Activated T-helper 17 cell treated with anti-CD3 and anti-CD28 coated beads, Interleukin-2, amount 50 U/mL, for 72 hours (primary cell): Measurements from ENCODE around the gene GTPBP3. TPM values are rescaled to one million over a fixed set of nuclear protein-coding genes. Genes with fewer than 3 reads are reported as not detected.

Experiments used
- ATAC-seq: fragments of 150-1000 bp; cut with Tn5 transposase; replicated peaks from 2 replicates; pipeline ENCODE4 v1.10.0; 2021; ENCODE audit warnings: mild to moderate bottlenecking, moderate library complexity
- H3K27ac Mint-ChIP-seq: one replicate; pipeline ENCODE4 v1.8.0; 2022; ENCODE audit warnings: mixed read lengths
- H3K27me3 Mint-ChIP-seq: one replicate; pipeline ENCODE4 v1.8.0; 2022; ENCODE audit warnings: mixed read lengths
- H3K36me3 Mint-ChIP-seq: one replicate; pipeline ENCODE4 v1.8.0; 2022; ENCODE audit warnings: low read depth, mild to moderate bottlenecking, mixed read lengths
- H3K4me1 Mint-ChIP-seq: one replicate; pipeline ENCODE4 v1.8.0; 2022; ENCODE audit warnings: mixed read lengths
- H3K4me3 Mint-ChIP-seq: one replicate; pipeline ENCODE4 v1.8.0; 2022; ENCODE audit warnings: mild to moderate bottlenecking, mixed read lengths
- H3K9me3 Mint-ChIP-seq: one replicate; pipeline ENCODE4 v1.8.0; 2022; ENCODE audit warnings: mixed read lengths
- total RNA-seq, 2 donors: library from RNA; stranded (reverse); gene quantifications; one replicate each; pipeline ENCODE4 v1.2.3, GENCODE V29; 2022

Gene GTPBP3
- total RNA-seq, 2 donors from 2014 or later = 14.7 to 29.6 TPM

DNA sequence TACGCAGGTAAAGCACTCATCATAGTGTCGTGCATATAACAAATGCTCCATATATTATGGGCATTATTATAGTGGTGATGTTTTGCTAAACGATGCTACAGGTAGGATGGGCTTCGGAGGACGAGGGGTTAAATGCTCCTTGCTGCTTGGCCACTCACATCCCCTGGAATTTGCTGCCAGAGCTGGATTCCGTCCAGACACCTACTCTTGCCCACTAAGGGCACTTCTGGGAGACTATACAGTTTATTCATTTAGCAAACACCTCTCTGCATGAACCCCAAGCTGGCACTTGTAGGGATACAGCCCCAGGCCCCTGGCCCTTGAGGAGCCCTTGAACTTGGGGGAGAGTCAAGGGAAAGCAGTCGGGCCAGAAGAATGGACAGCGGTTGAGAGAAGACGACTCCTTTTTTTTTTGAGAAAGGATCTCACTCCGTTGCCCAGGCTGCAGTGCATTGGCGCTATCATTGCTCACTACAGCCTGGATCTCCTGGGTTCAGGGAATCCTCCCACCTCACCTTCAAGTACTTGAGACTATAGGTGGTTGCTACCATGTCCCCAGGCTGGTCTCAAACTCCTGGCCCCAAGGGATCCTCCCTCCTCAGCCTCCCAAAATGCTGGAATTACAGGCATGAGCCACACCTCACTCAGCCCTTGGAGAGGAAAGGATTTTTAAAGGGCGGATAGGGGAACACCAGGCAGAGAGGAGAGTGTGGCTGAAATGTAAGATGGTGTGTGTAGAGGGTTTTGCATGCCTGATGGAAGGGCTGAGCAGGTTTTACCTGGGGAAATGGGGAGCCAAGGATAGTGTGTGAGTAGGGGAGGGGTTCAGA, 32.8 kb upstream of the GTPBP3 start:
- H3K4me1 Mint-ChIP-seq = peaks cover 10% of the 10 kb centered on the region
- no peaks in the 10 kb centered on the region for H3K27me3 Mint-ChIP-seq
- no peak for ATAC-seq
- H3K36me3 Mint-ChIP-seq = peaks cover 7% of the 10 kb centered on the region
- no peaks in the 10 kb centered on the region for H3K9me3 Mint-ChIP-seq
- H3K27ac Mint-ChIP-seq = peak overlapping the region; percentile 85
- peak overlapping the region; percentile 86 for H3K4me3 Mint-ChIP-seq

DNA sequence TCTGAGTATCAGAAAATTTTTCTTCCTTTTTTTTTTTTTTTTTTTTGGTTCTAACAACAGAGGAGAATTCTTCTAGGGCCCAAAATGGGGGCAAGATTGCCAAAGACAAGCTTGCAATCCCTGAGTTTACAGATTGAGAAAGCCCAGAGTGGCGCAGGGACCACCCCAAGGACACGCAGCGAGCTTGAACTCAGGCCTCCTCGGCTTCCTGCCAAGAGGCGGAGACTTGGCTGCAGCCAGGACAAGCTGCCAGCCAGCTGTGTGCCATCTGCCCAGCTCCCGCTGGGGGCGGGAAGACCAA, 32.2 kb upstream of the GTPBP3 start:
- H3K36me3 Mint-ChIP-seq = peaks cover 7% of the 10 kb centered on the region
- H3K9me3 Mint-ChIP-seq = no peaks in the 10 kb centered on the region
- peak overlapping the region; percentile 86 for H3K4me3 Mint-ChIP-seq
- peak overlapping the region; percentile 85 for H3K27ac Mint-ChIP-seq
- H3K4me1 Mint-ChIP-seq = peaks cover 10% of the 10 kb centered on the region
- H3K27me3 Mint-ChIP-seq = no peaks in the 10 kb centered on the region
- no peak for ATAC-seq

- no peaks in the 10 kb centered on the region for H3K27me3 Mint-ChIP-seq
- H3K27ac Mint-ChIP-seq = peak within 1 kb of the TSS; percentile 85
- peaks cover 13% of the 10 kb centered on the region for H3K4me1 Mint-ChIP-seq
- H3K9me3 Mint-ChIP-seq = no peaks in the 10 kb centered on the region
- peak; percentile 72 for ATAC-seq
- H3K4me3 Mint-ChIP-seq = peak within 1 kb of the TSS; percentile 86
- peaks cover 7% of the 10 kb centered on the region for H3K36me3 Mint-ChIP-seq
Measured at GRCh38 chr19:17305517-17306284, 31.7 kb upstream of the GTPBP3 start, which contains the start of gene MRPL34. Gene MRPL34 (plus strand): TSS chr19:17305872. CDS start chr19:17305893, 21 bp downstream.

- Mint-ChIP-seq H3K36me3 (peaks cover 7% of the 10 kb centered on the region), H3K9me3 (no peaks in the 10 kb centered on the region), H3K4me3 (peak overlapping the region; percentile 86), H3K4me1 (peaks cover 15% of the 10 kb centered on the region), H3K27me3 (no peaks in the 10 kb centered on the region), H3K27ac (peak overlapping the region; percentile 85)
- ATAC-seq = no peak
Measured at GRCh38 chr19:17306285-17306714, 31.1 kb upstream of the GTPBP3 start.

DNA sequence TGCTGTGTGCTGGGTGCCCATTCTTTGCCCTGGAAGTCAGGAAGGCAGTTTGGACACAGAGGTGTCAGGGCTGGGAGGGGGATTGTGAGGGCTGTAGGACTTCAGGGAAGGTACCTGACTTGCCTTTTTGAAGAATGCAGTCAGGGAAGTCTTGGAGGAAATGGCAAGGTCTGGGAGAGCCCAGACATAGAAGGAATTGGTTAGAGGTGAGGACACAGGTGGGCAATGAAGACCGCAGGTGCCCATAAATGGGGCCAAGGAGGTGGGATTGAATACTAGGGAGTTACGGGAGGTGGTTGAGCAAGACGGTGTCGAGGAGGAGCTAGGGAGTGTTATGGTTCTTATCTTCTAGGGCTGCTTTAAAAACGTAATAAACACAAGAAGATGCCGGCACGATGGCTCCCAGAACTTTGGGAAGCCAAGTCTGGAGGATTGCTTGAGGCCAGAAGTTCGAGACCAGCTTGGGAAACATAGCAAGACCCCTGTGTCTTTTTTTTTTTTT, 29.4 kb upstream of the GTPBP3 start:
- no peaks in the 10 kb centered on the region for H3K27me3 Mint-ChIP-seq
- H3K4me1 Mint-ChIP-seq = peaks cover 21% of the 10 kb centered on the region
- H3K36me3 Mint-ChIP-seq = peaks cover 16% of the 10 kb centered on the region
- no peaks in the 10 kb centered on the region for H3K9me3 Mint-ChIP-seq
- no peak for ATAC-seq
- H3K27ac Mint-ChIP-seq = no peak overlapping the region
- H3K4me3 Mint-ChIP-seq = peak overlapping the region; percentile 86

- peak; percentile 86 for ATAC-seq
- H3K9me3 Mint-ChIP-seq = no peaks in the 10 kb centered on the region
- peaks cover 21% of the 10 kb centered on the region for H3K4me1 Mint-ChIP-seq
- H3K4me3 Mint-ChIP-seq = peak within 1 kb of the TSS; percentile 90
- H3K27me3 Mint-ChIP-seq = no peaks in the 10 kb centered on the region
- H3K36me3 Mint-ChIP-seq = peaks cover 31% of the 10 kb centered on the region
- peak within 1 kb of the TSS; percentile 94 for H3K27ac Mint-ChIP-seq
Measured at GRCh38 chr19:17309198-17309964, 28.0 kb upstream of the GTPBP3 start, which contains the start of gene DDA1. Gene DDA1 (plus strand): TSS chr19:17309563. CDS start chr19:17309655, 92 bp downstream.

DNA sequence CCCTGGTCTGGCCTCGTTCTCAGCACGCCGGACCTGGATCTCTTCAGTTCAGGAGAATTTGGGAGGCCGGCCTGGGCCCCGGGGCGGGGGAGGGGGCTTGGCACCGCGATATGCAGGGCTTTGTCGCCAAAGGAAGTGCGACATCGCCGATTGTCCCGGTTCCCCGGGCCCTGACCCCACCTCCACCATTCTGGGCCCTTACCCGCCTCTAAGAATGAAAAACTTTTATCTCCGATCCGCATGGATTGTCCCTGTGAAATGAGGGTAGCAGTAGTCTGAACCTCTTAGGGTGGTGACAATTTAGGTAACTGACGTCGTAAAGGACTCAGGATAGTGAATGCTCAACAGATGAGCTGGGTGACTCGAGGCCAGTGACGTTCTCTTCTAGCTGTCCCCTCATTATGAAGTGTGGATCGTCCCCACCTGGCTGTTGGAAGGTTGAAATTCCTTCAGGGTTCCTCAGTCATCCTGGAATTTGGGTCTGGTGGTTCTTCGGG, 27.3 kb upstream of the GTPBP3 start:
- no peaks in the 10 kb centered on the region for H3K9me3 Mint-ChIP-seq
- H3K4me3 Mint-ChIP-seq = peak overlapping the region; percentile 90
- ATAC-seq = no peak
- no peaks in the 10 kb centered on the region for H3K27me3 Mint-ChIP-seq
- H3K4me1 Mint-ChIP-seq = peaks cover 21% of the 10 kb centered on the region
- peaks cover 36% of the 10 kb centered on the region for H3K36me3 Mint-ChIP-seq
- peak overlapping the region; percentile 94 for H3K27ac Mint-ChIP-seq

- peak overlapping the region; percentile 51 for H3K4me3 Mint-ChIP-seq
- H3K4me1 Mint-ChIP-seq = peaks cover 21% of the 10 kb centered on the region
- no peaks in the 10 kb centered on the region for H3K9me3 Mint-ChIP-seq
- no peak overlapping the region for H3K27ac Mint-ChIP-seq
- no peak for ATAC-seq
- H3K27me3 Mint-ChIP-seq = no peaks in the 10 kb centered on the region
- peaks cover 49% of the 10 kb centered on the region for H3K36me3 Mint-ChIP-seq
Measured at GRCh38 chr19:17311455-17312188, 25.7 kb upstream of the GTPBP3 start.

DNA sequence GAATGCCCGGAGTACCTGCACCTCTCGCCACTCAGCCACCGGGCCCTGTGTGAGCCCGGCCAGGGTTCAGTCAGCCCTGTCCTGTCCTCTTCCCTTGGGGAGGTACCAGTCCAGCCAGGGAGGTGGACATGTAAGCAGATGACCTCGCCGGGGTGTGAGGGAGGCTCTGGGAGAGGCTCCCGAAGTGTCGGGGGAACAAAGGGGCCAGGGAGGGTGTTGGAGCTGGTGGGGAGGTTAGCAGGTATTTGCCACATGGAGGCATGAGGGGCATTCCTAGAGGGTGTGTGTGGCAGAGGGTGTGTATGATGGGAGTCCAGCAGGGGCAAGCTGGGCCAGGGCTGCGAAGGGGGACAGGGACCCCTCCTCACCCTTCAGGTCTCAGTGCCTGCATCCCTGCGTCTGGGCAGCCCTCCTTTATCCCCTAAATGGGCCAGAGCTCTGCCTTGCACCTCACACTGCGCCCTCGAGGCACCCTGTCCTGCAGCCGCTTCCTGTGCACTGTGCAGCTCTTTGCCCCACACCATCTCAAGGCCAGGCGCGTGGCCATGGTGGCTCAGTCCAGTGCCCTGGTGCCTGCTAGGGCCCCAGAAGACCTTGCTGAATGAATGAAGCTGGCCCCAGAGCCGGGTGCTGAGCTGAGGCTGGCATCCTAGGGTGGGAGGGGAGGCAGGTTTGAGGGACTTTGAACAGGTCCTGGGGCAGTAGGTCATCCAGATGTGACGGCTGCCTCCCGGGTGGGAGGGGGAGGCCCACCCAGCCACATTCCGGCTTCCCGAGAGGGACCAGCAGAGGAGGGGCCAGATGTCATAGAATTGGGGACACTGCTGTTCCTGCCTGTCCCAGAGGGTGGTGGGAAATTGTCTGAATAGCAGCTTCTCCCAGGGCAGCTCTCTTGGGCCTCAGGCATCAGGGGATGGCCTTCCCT, 24.9 kb upstream of the GTPBP3 start:
- H3K27ac Mint-ChIP-seq = no peak overlapping the region

GRCh38 chr19:17314007-17314593, 23.3 kb upstream of the GTPBP3 start:
- Mint-ChIP-seq H3K27me3 (no peaks in the 10 kb centered on the region), H3K4me1 (peaks cover 15% of the 10 kb centered on the region), H3K27ac (no peak overlapping the region), H3K9me3 (no peaks in the 10 kb centered on the region), H3K4me3 (no peak overlapping the region), H3K36me3 (peaks cover 65% of the 10 kb centered on the region)
- no peak for ATAC-seq

More for the DNA sequence above, 24.9 kb upstream of the GTPBP3 start:
- no peak for ATAC-seq
- H3K9me3 Mint-ChIP-seq = no peaks in the 10 kb centered on the region
- peaks cover 57% of the 10 kb centered on the region for H3K36me3 Mint-ChIP-seq
- H3K27me3 Mint-ChIP-seq = no peaks in the 10 kb centered on the region
- no peak overlapping the region for H3K4me3 Mint-ChIP-seq
- peaks cover 21% of the 10 kb centered on the region for H3K4me1 Mint-ChIP-seq

- Mint-ChIP-seq H3K4me3 (no peak overlapping the region), H3K4me1 (peaks cover 5% of the 10 kb centered on the region), H3K27ac (no peak overlapping the region), H3K27me3 (no peaks in the 10 kb centered on the region), H3K9me3 (no peaks in the 10 kb centered on the region), H3K36me3 (peaks cover 71% of the 10 kb centered on the region)
- ATAC-seq = no peak
Measured at GRCh38 chr19:17318966-17319365, 18.4 kb upstream of the GTPBP3 start.

DNA sequence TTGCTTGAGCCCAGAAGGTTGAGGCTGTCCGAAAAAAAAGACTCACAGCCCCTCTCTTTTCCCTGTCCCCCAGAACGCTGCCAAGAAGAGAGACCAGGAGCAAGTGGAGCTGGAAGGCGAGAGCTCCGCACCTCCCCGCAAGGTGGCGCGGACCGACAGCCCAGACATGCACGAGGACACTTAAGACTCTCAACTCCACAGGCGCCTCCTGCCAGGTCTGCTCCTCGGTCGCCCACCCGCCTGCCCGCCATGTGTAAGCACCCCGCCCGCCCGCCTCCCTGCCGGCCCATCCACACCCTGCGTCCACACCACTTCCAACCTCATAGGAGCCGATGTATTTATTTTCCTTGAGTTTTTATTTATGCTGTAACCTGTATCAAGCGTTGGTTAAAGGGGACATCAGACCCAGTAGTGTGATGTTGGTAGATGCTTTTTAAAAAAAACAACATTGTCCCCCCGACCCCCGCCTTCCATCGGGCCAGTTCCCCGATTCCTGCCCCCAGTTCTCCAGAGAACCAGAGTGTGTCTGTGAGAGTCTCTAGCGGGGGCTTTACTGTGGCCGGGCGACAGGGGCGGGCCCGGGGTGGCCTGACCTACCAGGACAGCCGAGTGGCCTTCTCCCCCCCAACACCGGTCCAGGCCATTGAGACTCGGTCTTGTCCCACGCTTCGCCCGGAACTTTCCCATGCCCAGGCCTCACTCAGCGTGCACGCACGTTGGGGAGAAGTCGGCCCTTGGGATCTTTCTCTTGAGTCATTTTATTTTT, 17.7 kb upstream of the GTPBP3 start:
- H3K9me3 Mint-ChIP-seq = no peaks in the 10 kb centered on the region
- peaks cover 5% of the 10 kb centered on the region for H3K4me1 Mint-ChIP-seq
- no peak for ATAC-seq
- H3K27ac Mint-ChIP-seq = no peak overlapping the region
- no peaks in the 10 kb centered on the region for H3K27me3 Mint-ChIP-seq
- H3K4me3 Mint-ChIP-seq = no peak overlapping the region
- H3K36me3 Mint-ChIP-seq = peaks cover 64% of the 10 kb centered on the region
